Esophagus squamous epithelium (tissue), 4 donors: ENCODE results near the gene RPS6KC1.

Experiments used
- CTCF ChIP-seq, 6 experiments: fragments of 450-650 bp in 4 of 6; fragments of 200-600 bp in 2 of 6; sonication (generic) in 2 of 6; IDR thresholded peaks; one replicate each; pipeline ENCODE4 v1.5.1; 2016 to 2019; ENCODE audit warnings: antibody characterized with exemption in 6 of 6, mild to moderate bottlenecking in 4 of 6, moderate library complexity in 4 of 6
- POLR2A ChIP-seq, 4 donors: fragments of 450-650 bp; IDR thresholded peaks; one replicate each; pipeline ENCODE4 v1.6.1; 2017; ENCODE audit warnings: antibody characterized with exemption in 4 of 4, mild to moderate bottlenecking in 4 of 4, moderate library complexity in 3 of 4

GRCh38 chr1:213120386-213120785 is 69.3 kb downstream of the RPS6KC1 start:
- no peak for TF ChIP-seq CTCF (IDR thresholded peaks at IDR 0.05)
- no peak for TF ChIP-seq POLR2A (IDR thresholded peaks at IDR 0.05)
